PC-3 (cell line): ENCODE measurements around the gene GPATCH2L. TPM values are rescaled to one million over a fixed set of nuclear protein-coding genes. Genes with fewer than 3 reads are reported as not detected.

ENCODE experiments used
- ATAC-seq: fragments of 200-7000 bp; cut with Tn5 transposase; 2 replicates; pipeline ENCODE4 v1.9.1; 2020; ENCODE audit warnings: mild to moderate bottlenecking, moderate library complexity
- BruUV-seq: library from RNA; stranded (reverse); fragments of 400-500 nt; replicated peaks from 2 replicates; lab custom pipeline; 2021; lab: Mats Ljungman, UMichigan
- CTCF ChIA-PET: fragments of 300-600 bp; sonication (Branson Sonifier 250); formaldehyde crosslinking; loops from one replicate; lab custom pipeline; 2022; ENCODE audit warnings: antibody characterized with exemption; lab: Charles Lee
- POLR2A ChIA-PET: fragments of 300-600 bp; sonication (Branson Sonifier 250); formaldehyde crosslinking; loops from one replicate; lab custom pipeline; 2022; ENCODE audit warnings: antibody characterized with exemption; ENCODE audit not compliant: unreplicated experiment; lab: Charles Lee
- DNase-seq: peaks from one replicate; pipeline ENCODE4 v3.0.0-alpha.2; 2015
- H2AFZ ChIP-seq: fragments of 300-600 bp; sonication (generic); 2 replicates; pipeline ENCODE4 v1.6.0; 2016; ENCODE audit warnings: antibody characterized with exemption, low read length
- H3F3A ChIP-seq: fragments of 300-600 bp; sonication (generic); one replicate; pipeline ENCODE4 v1.6.0; 2017; ENCODE audit warnings: antibody characterized with exemption, low read length, control low read depth, mild to moderate bottlenecking; ENCODE audit not compliant: unreplicated experiment
- H3K27ac ChIP-seq: fragments of 300-600 bp; sonication (generic); 2 replicates; pipeline ENCODE4 v1.5.1; 2016; ENCODE audit warnings: mild to moderate bottlenecking, low read length
- H3K27me3 ChIP-seq: fragments of 300-600 bp; sonication (generic); 2 replicates; pipeline ENCODE4 v1.6.1; 2016; ENCODE audit warnings: low read length, mixed read lengths
- H3K36me3 ChIP-seq: fragments of 300-600 bp; sonication (generic); 2 replicates; pipeline ENCODE4 v1.6.1; 2016; ENCODE audit warnings: low read depth, mixed run types, low read length, mixed read lengths
- H3K4me1 ChIP-seq: fragments of 300-600 bp; sonication (generic); 2 replicates; pipeline ENCODE4 v1.5.1; 2016; ENCODE audit warnings: low read length; ENCODE audit not compliant: insufficient read depth
- H3K4me2 ChIP-seq: fragments of 300-600 bp; sonication (generic); 2 replicates; pipeline ENCODE4 v1.6.0; 2016; ENCODE audit warnings: low read length
- H3K4me3 ChIP-seq: fragments of 300-600 bp; sonication (generic); 2 replicates; pipeline ENCODE4 v1.5.1; 2016; ENCODE audit warnings: mild to moderate bottlenecking, low read length, mixed read lengths
- H3K79me2 ChIP-seq: fragments of 300-600 bp; sonication (generic); 2 replicates; pipeline ENCODE4 v1.6.1; 2017; ENCODE audit warnings: low read length, mixed read lengths
- H3K9ac ChIP-seq: fragments of 300-600 bp; sonication (generic); 2 replicates; pipeline ENCODE4 v1.6.0; 2016; ENCODE audit warnings: mild to moderate bottlenecking, low read length
- H3K9me2 ChIP-seq: fragments of 300-600 bp; sonication (generic); replicated peaks from 2 replicates; pipeline ENCODE4 v1.6.1; 2016; ENCODE audit warnings: mixed run types, low read length, mixed read lengths
- H3K9me3 ChIP-seq: fragments of 300-600 bp; sonication (generic); 2 replicates; pipeline ENCODE4 v1.6.1; 2016; ENCODE audit warnings: low read length, mixed read lengths
- H4K20me1 ChIP-seq: fragments of 300-600 bp; sonication (generic); 2 replicates; pipeline ENCODE4 v1.6.1; 2016; ENCODE audit warnings: low read length, mixed read lengths
- CTCF ChIP-seq: fragments of 300-600 bp; sonication (generic); conservative IDR thresholded peaks from 2 replicates; pipeline ENCODE4 v1.5.1; 2017; ENCODE audit warnings: antibody characterized with exemption, low read depth, mild to moderate bottlenecking, low read length
- EZH2 ChIP-seq: fragments of 300-600 bp; sonication (generic); IDR thresholded peaks from one replicate; pipeline ENCODE4 v1.6.1; 2017; ENCODE audit warnings: antibody characterized with exemption, mild to moderate bottlenecking, low read length; ENCODE audit not compliant: unreplicated experiment
- EZH2phosphoT487 ChIP-seq: fragments of 300-600 bp; sonication (generic); IDR thresholded peaks from 2 replicates; pipeline ENCODE4 v1.6.1; 2018; ENCODE audit warnings: mild to moderate bottlenecking, antibody characterized with exemption, low read length, borderline replicate concordance
- intact Hi-C: fragments of 100-400 bp; cut with micrococcal nuclease; formaldehyde crosslinking; loops from 2 replicates; pipeline ENCODE4 v1.9.0; 2023
- total RNA-seq: library from RNA; depleted of rRNA; stranded (reverse); fragments of >200 nt; gene quantifications from 2 replicates; pipeline ENCODE4 v1.2.3, GENCODE V29; 2014

The GPATCH2L gene
- total RNA-seq, 1 experiment from 2014 or later, result 46.0 TPM

GRCh38 chr14:76143642-76144041 lies 8.1 kb upstream of the GPATCH2L start:
- no peaks in the 10 kb centered on the region for H3K36me3 ChIP-seq
- H3K4me2 ChIP-seq, result no peak overlapping the region
- TF ChIP-seq EZH2 (no peak), EZH2phosphoT487 (no peak), CTCF (no peak)
- H3F3A ChIP-seq, result no peaks in the 10 kb centered on the region
- H3K9ac ChIP-seq, result no peak overlapping the region
- CTCF ChIA-PET, result no interaction called here
- POLR2A ChIA-PET, result no interaction called here
- H3K9me2 ChIP-seq, result no peaks in the 10 kb centered on the region
- intact Hi-C loops, result no loop called here
- H4K20me1 ChIP-seq, result no peaks in the 10 kb centered on the region
- peaks cover 43% of the 10 kb centered on the region for H3K27me3 ChIP-seq
- H3K27ac ChIP-seq, result no peak overlapping the region
- BruUV-seq, result no TSS peak
- no peak overlapping the region for H3K4me3 ChIP-seq
- ATAC-seq (no peak), DNase-seq (no peak)
- peaks cover 6% of the 10 kb centered on the region; the same call in 1 of the 2 replicates for H3K9me3 ChIP-seq
- H3K79me2 ChIP-seq, result no peaks in the 10 kb centered on the region
- H2AFZ ChIP-seq, result no peak overlapping the region
- 0 out of 2 replicates have a peak, but pooled peaks cover 5% of the 10 kb centered on the region for H3K4me1 ChIP-seq

- H3K4me2 ChIP-seq, result no peak overlapping the region
- no peak overlapping the region for H3K27ac ChIP-seq
- H3K36me3 ChIP-seq, result no peaks in the 10 kb centered on the region
- no peaks in the 10 kb centered on the region for H4K20me1 ChIP-seq
- no TSS peak for BruUV-seq
- H3K4me3 ChIP-seq, result no peak overlapping the region
- ATAC-seq (no peak), DNase-seq (no peak)
- H3K9me2 ChIP-seq, result no peaks in the 10 kb centered on the region
- intact Hi-C loops, result no loop called here
- H3K27me3 ChIP-seq, result peaks cover 17% of the 10 kb centered on the region; the same call in 1 of the 2 replicates
- H3F3A ChIP-seq, result no peaks in the 10 kb centered on the region
- H3K9me3 ChIP-seq, result peaks cover 6% of the 10 kb centered on the region; the same call in 1 of the 2 replicates
- ChIA-PET CTCF (no interaction called here), POLR2A (no interaction called here)
- no peak for TF ChIP-seq EZH2
- TF ChIP-seq EZH2phosphoT487, result no peak
- no peak for TF ChIP-seq CTCF
- 0 out of 2 replicates have a peak, but pooled peaks cover 5% of the 10 kb centered on the region for H3K4me1 ChIP-seq
- no peak overlapping the region for H3K9ac ChIP-seq
- H2AFZ ChIP-seq, result no peak overlapping the region
- peaks cover 2% of the 10 kb centered on the region for H3K79me2 ChIP-seq
Measured at GRCh38 chr14:76146976-76147375, 4.7 kb upstream of the GPATCH2L start.

- no TSS peak for BruUV-seq
- Histone ChIP-seq H3K4me3 (no peak overlapping the region), H3F3A (no peaks in the 10 kb centered on the region), H3K4me1 (peaks cover 22% of the 10 kb centered on the region), H3K9me2 (no peaks in the 10 kb centered on the region), H3K36me3 (peaks cover 3% of the 10 kb centered on the region; the same call in 1 of the 2 replicates), H3K27ac (no peak overlapping the region), H3K9me3 (0 out of 2 replicates have a peak, but pooled peaks cover under 1% of the 10 kb centered on the region), H3K27me3 (peaks cover 7% of the 10 kb centered on the region; the same call in 1 of the 2 replicates), H4K20me1 (peaks cover 18% of the 10 kb centered on the region), H3K4me2 (no peak overlapping the region), H3K79me2 (peaks cover 24% of the 10 kb centered on the region), H3K9ac (no peak overlapping the region), H2AFZ (no peak overlapping the region)
- DNase-seq, result no peak
- POLR2A ChIA-PET, result interaction anchor here (0.7 kb wide), 1 partner anchor 855 kb away, joined by 3 read pairs; no protein-coding TSS in a partner anchor
- TF ChIP-seq EZH2phosphoT487, result no peak
- TF ChIP-seq EZH2, result no peak
- no peak for TF ChIP-seq CTCF
- CTCF ChIA-PET, result interaction anchor here (0.6 kb wide), 2 partner anchors 36 to 175 kb away, joined by 5 to 6 read pairs; no protein-coding TSS in a partner anchor
- no peak for ATAC-seq
- intact Hi-C loops, result no loop called here
Measured at GRCh38 chr14:76149196-76149595, 2.5 kb upstream of the GPATCH2L start.
